ENCODE data around the gene AGPS. TPM values are rescaled to one million over a fixed set of nuclear protein-coding genes. Genes with fewer than 3 reads are reported as not detected.

The AGPS gene
- total and polyA plus RNA-seq, 9 of the 15 experiments (the other 6 are each of a cell fraction or from before 2014, with no cell fraction given), result 15.5 to 211 (median 63.1) TPM

GRCh38 chr2:177489719-177490301, 97.2 kb downstream of the AGPS start (continued):
- TF ChIP-seq RAD51 (IDR thresholded peaks at IDR 0.05; ENCODE audit: borderline replicate concordance, low read depth) (no peak), ZNF384 (IDR thresholded peaks at IDR 0.05; ENCODE audit: low read depth, low read length) (no peak)

- intact Hi-C loops (cut with micrococcal nuclease) (no loop called here), in situ Hi-C loops (cut with MboI) (loop anchor here (10.0 kb wide), 1 partner anchor 229 kb away; no protein-coding TSS in a partner anchor)
- CTCF ChIA-PET (ENCODE audit: low intra/inter-chr PET ratio), result no interaction called here
- no peaks in the 10 kb centered on the region for H3K4me1 ChIP-seq (replicated peaks in 1 of 2; ENCODE audit: control insufficient read depth in 2 of 2, insufficient read depth in 2 of 2, low read length in 2 of 2)
- no peaks in the 10 kb centered on the region for H3K9me3 ChIP-seq (replicated peaks; ENCODE audit: control insufficient read depth, insufficient read depth, low read depth, low read length)
- POLR2A ChIA-PET, result interaction anchor here (0.6 to 1.8 kb wide), 2 partner anchors 10 to 63 kb away, joined by 3 to 4 read pairs; no protein-coding TSS in a partner anchor
- H3K9me1 ChIP-seq (ENCODE audit: control insufficient read depth, insufficient read depth, low read length), result no peaks in the 10 kb centered on the region
- peaks cover 32% of the 10 kb centered on the region for H3K36me3 ChIP-seq (ENCODE audit: control insufficient read depth, insufficient read depth, low read length)
- H3K9ac ChIP-seq (ENCODE audit: insufficient read depth in 1 of 2, low read depth in 2 of 2, low read length in 2 of 2), result no peak overlapping the region
- ATAC-seq, result no peak
- no peaks in the 10 kb centered on the region for H4K20me1 ChIP-seq (replicated peaks; ENCODE audit: control insufficient read depth, insufficient read depth, low read length)
- H3K4me2 ChIP-seq (ENCODE audit: insufficient read depth, low read length), result no peak overlapping the region
- no peak for FAIRE-seq
- no peak for DNase-seq (ENCODE audit: extremely low read depth in 1 of 4, low spot score in 3 of 4)
- H3K27me3 ChIP-seq (ENCODE audit: control insufficient read depth in 2 of 2, insufficient read depth in 2 of 2, low read length in 2 of 2), result no peaks in the 10 kb centered on the region
- no peak overlapping the region for H2AFZ ChIP-seq (ENCODE audit: low read depth, low read length)
- no TSS peak for BruUV-seq (replicated peaks)
- TF ChIP-seq BRF1 (IDR thresholded peaks at IDR 0.05; ENCODE audit: borderline replicate concordance, extremely low read depth, insufficient read length) (no peak), ZNF444 (CRISPR knock-in tag; IDR thresholded peaks at IDR 0.05) (no peak), JUNB (CRISPR knock-in tag; conservative IDR thresholded peaks at IDR 0.05) (no peak), SNRNP70 (optimal IDR thresholded peaks at IDR 0.05; ENCODE audit: low read depth, low read length) (no peak), HMGXB4 (CRISPR knock-in tag; IDR thresholded peaks at IDR 0.05) (no peak), ZNF586 (CRISPR knock-in tag; conservative IDR thresholded peaks at IDR 0.05) (no peak), SRSF7 (optimal IDR thresholded peaks at IDR 0.05; ENCODE audit: low read depth, low read length) (no peak), RBM22 (IDR thresholded peaks at IDR 0.05; ENCODE audit: low read depth, low read length, poor library complexity, severe bottlenecking) (no peak), MITF (IDR thresholded peaks at IDR 0.05) (no peak)
- H3K4me3 ChIP-seq, result no peak overlapping the region
- no peak overlapping the region for H3K27ac ChIP-seq (ENCODE audit: extremely low read depth, low read depth, low read length)
- no peaks in the 10 kb centered on the region for H3K79me2 ChIP-seq (ENCODE audit: control insufficient read depth, insufficient read depth, low read length)
- WGBS (ENCODE audit: insufficient coverage, low coverage, missing lambda C conversion rate), result 85% methylated on average over 2 of the region's 2 CpGs
Measured at GRCh38 chr2:177495945-177496344, 103.4 kb downstream of the AGPS start.
